HCT116 (cell line): ENCODE measurements around the gene CCT8.

Experiments used
- EZH2phosphoT487 ChIP-seq: fragments of 200-600 bp; IDR thresholded peaks from 2 replicates; pipeline ENCODE4 v1.6.1; 2018; ENCODE audit warnings: antibody characterized with exemption, borderline replicate concordance
- RAD21 ChIP-seq: IDR thresholded peaks from 2 replicates; pipeline ENCODE4 v1.6.1; 2012; ENCODE audit warnings: low read depth, mild to moderate bottlenecking
- SIN3A ChIP-seq: IDR thresholded peaks from 2 replicates; pipeline ENCODE4 v1.6.1; 2012; ENCODE audit warnings: low read depth
- ZNF274 ChIP-seq: fragments of 200-500 bp; sonication (Bioruptor generic); IDR thresholded peaks from 2 replicates; pipeline ENCODE4 v1.6.1; 2014; ENCODE audit warnings: mild to moderate bottlenecking, low read depth, low read length, inconsistent platforms
- TF ChIP-seq, protein P1 (sequence below), 3 experiments: fragments of 200-600 bp in 1 of 3; sonication (generic) in 1 of 3; IDR thresholded peaks in 2 of 3; conservative IDR thresholded peaks in 1 of 3; 2 replicates each; pipeline ENCODE4 v1.5.1; 2012 to 2017; ENCODE audit warnings: low read depth in 2 of 3, low read length in 2 of 3, antibody characterized with exemption in 1 of 3, borderline replicate concordance in 1 of 3, control low read depth in 1 of 3, mild to moderate bottlenecking in 1 of 3, mixed read lengths in 1 of 3, mixed run types in 1 of 3, moderate library complexity in 1 of 3; ENCODE audit not compliant: insufficient read depth in 1 of 3

DNA sequence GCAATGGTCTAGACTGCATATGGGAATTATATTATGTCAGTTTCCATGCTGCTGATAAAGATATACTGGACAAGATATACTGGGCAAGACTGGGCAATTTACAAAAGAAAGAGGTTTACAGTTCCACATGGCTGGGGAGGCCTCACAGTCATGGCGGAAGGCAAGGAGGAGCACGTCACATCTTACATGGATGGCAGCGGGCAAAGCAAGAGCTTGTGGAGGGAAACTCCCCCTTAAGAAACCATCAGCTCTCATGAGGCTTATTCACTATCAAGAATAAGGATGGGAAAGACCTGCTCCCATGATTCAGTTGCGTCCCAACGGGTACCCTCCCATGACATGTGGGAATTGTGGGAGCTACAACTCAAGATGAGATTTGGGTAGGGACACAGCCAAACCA is 21.2 kb downstream of the CCT8 start:
- TF ChIP-seq EZH2phosphoT487 (no peak), SIN3A (no peak), ZNF274 (no peak), RAD21 (no peak)
- TF ChIP-seq, protein P1, sequence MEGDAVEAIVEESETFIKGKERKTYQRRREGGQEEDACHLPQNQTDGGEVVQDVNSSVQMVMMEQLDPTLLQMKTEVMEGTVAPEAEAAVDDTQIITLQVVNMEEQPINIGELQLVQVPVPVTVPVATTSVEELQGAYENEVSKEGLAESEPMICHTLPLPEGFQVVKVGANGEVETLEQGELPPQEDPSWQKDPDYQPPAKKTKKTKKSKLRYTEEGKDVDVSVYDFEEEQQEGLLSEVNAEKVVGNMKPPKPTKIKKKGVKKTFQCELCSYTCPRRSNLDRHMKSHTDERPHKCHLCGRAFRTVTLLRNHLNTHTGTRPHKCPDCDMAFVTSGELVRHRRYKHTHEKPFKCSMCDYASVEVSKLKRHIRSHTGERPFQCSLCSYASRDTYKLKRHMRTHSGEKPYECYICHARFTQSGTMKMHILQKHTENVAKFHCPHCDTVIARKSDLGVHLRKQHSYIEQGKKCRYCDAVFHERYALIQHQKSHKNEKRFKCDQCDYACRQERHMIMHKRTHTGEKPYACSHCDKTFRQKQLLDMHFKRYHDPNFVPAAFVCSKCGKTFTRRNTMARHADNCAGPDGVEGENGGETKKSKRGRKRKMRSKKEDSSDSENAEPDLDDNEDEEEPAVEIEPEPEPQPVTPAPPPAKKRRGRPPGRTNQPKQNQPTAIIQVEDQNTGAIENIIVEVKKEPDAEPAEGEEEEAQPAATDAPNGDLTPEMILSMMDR (IDR thresholded peaks at IDR 0.05 in 2 of 3, conservative IDR thresholded peaks at IDR 0.05 in 1 of 3; ENCODE audit: borderline replicate concordance in 1 of 3, insufficient read depth in 1 of 3, low read depth in 2 of 3, low read length in 2 of 3): no peak
